HUES48 (cell line): ENCODE results near the gene PIBF1.
"Not testable (repeated sequence)": the region's sequence is repeated elsewhere in the genome, so short reads cannot be mapped to it uniquely, and the experiment has no call there.

ENCODE experiments used
- H3K27ac ChIP-seq: one replicate; pipeline ENCODE4 v1.7.0; 2013; ENCODE audit warnings: low read depth, low read length, inconsistent platforms
- H3K27me3 ChIP-seq: 2 replicates; pipeline ENCODE4 v1.6.1; 2013; ENCODE audit warnings: mild to moderate bottlenecking, low read length; ENCODE audit not compliant: control insufficient read depth, insufficient read depth
- H3K36me3 ChIP-seq: 2 replicates; pipeline ENCODE4 v1.6.1; 2013; ENCODE audit warnings: low read length; ENCODE audit not compliant: control insufficient read depth, insufficient read depth
- H3K4me1 ChIP-seq: 2 replicates; pipeline ENCODE4 v1.6.1; 2013; ENCODE audit warnings: mild to moderate bottlenecking, low read length; ENCODE audit not compliant: control insufficient read depth, insufficient read depth
- H3K4me3 ChIP-seq: 2 replicates; pipeline ENCODE4 v1.5.1; 2013; ENCODE audit warnings: mild to moderate bottlenecking, low read depth, low read length
- H3K9ac ChIP-seq: 2 replicates; pipeline ENCODE4 v1.6.1; 2013; ENCODE audit warnings: mild to moderate bottlenecking, low read depth, low read length, moderate library complexity
- H3K9me3 ChIP-seq: 2 replicates; pipeline ENCODE4 v1.6.1; 2013; ENCODE audit warnings: low read length; ENCODE audit not compliant: control insufficient read depth, insufficient read depth

Gene PIBF1

GRCh38 chr13:73048615-73049014, 266.7 kb downstream of the PIBF1 start:
- not testable (repeated sequence) for H3K27ac ChIP-seq, H3K4me3 ChIP-seq, H3K9ac ChIP-seq, H3K4me1 ChIP-seq, H3K36me3 ChIP-seq, H3K9me3 ChIP-seq, H3K27me3 ChIP-seq

GRCh38 chr13:73054712-73055111, 272.8 kb downstream of the PIBF1 start:
- Histone ChIP-seq H3K9me3 (no peaks in the 10 kb centered on the region), H3K4me3 (no peak overlapping the region), H3K4me1 (peaks cover 20% of the 10 kb centered on the region), H3K27ac (no peak overlapping the region), H3K36me3 (no peaks in the 10 kb centered on the region), H3K9ac (no peak overlapping the region), H3K27me3 (peaks cover 22% of the 10 kb centered on the region)

GRCh38 chr13:73055813-73056564, 274.1 kb downstream of the PIBF1 start:
- H3K4me1 ChIP-seq: peaks cover 23% of the 10 kb centered on the region
- H3K4me3 ChIP-seq: no peak overlapping the region
- H3K36me3 ChIP-seq: no peaks in the 10 kb centered on the region
- no peaks in the 10 kb centered on the region for H3K9me3 ChIP-seq
- H3K27me3 ChIP-seq: peaks cover 35% of the 10 kb centered on the region
- H3K27ac ChIP-seq: no peak overlapping the region
- no peak overlapping the region for H3K9ac ChIP-seq

- no peaks in the 10 kb centered on the region for H3K36me3 ChIP-seq
- peaks cover 26% of the 10 kb centered on the region for H3K4me1 ChIP-seq
- no peaks in the 10 kb centered on the region for H3K9me3 ChIP-seq
- H3K27ac ChIP-seq: no peak overlapping the region
- H3K27me3 ChIP-seq: peaks cover 41% of the 10 kb centered on the region
- no peak overlapping the region for H3K4me3 ChIP-seq
- H3K9ac ChIP-seq: no peak overlapping the region
Observed at GRCh38 chr13:73056565-73056962, 274.6 kb downstream of the PIBF1 start.

GRCh38 chr13:73057284-73058063, 275.5 kb downstream of the PIBF1 start:
- H3K27me3 ChIP-seq: peaks cover 50% of the 10 kb centered on the region
- H3K9ac ChIP-seq: no peak overlapping the region
- no peaks in the 10 kb centered on the region for H3K36me3 ChIP-seq
- H3K4me1 ChIP-seq: peaks cover 33% of the 10 kb centered on the region
- H3K27ac ChIP-seq: no peak overlapping the region
- no peaks in the 10 kb centered on the region for H3K9me3 ChIP-seq
- no peak overlapping the region for H3K4me3 ChIP-seq

GRCh38 chr13:73058064-73058313, 276.1 kb downstream of the PIBF1 start:
- peaks cover 55% of the 10 kb centered on the region for H3K27me3 ChIP-seq
- no peak overlapping the region for H3K27ac ChIP-seq
- no peak overlapping the region for H3K9ac ChIP-seq
- H3K9me3 ChIP-seq: no peaks in the 10 kb centered on the region
- H3K36me3 ChIP-seq: no peaks in the 10 kb centered on the region
- peak overlapping the region; percentile 73 for H3K4me3 ChIP-seq
- H3K4me1 ChIP-seq: peaks cover 34% of the 10 kb centered on the region

GRCh38 chr13:73058432-73058735, 276.5 kb downstream of the PIBF1 start:
- H3K4me1 ChIP-seq: peaks cover 38% of the 10 kb centered on the region
- H3K9ac ChIP-seq: no peak overlapping the region
- no peaks in the 10 kb centered on the region for H3K9me3 ChIP-seq
- no peak overlapping the region for H3K27ac ChIP-seq
- peaks cover 59% of the 10 kb centered on the region for H3K27me3 ChIP-seq
- H3K4me3 ChIP-seq: peak overlapping the region; percentile 73
- no peaks in the 10 kb centered on the region for H3K36me3 ChIP-seq

- H3K4me3 ChIP-seq: peak within 1 kb of the TSS; percentile 73
- H3K9me3 ChIP-seq: no peaks in the 10 kb centered on the region
- H3K4me1 ChIP-seq: peaks cover 43% of the 10 kb centered on the region
- peak within 1 kb of the TSS; percentile 18; the same call in 1 of the 2 replicates for H3K9ac ChIP-seq
- no peak within 1 kb of the TSS for H3K27ac ChIP-seq
- H3K27me3 ChIP-seq: peaks cover 61% of the 10 kb centered on the region
- H3K36me3 ChIP-seq: no peaks in the 10 kb centered on the region
Observed at GRCh38 chr13:73058736-73059459, 277.0 kb downstream of the PIBF1 start, which contains the start of gene KLF5. Gene KLF5, plus strand, starts transcription at chr13:73059005. Its CDS starts 323 bp downstream, at chr13:73059328.

GRCh38 chr13:73059460-73060250, 277.7 kb downstream of the PIBF1 start:
- peaks cover 66% of the 10 kb centered on the region for H3K27me3 ChIP-seq
- no peaks in the 10 kb centered on the region for H3K9me3 ChIP-seq
- peak overlapping the region; percentile 73 for H3K4me3 ChIP-seq
- H3K27ac ChIP-seq: no peak overlapping the region
- H3K4me1 ChIP-seq: peaks cover 46% of the 10 kb centered on the region
- no peaks in the 10 kb centered on the region for H3K36me3 ChIP-seq
- peak overlapping the region; percentile 5 for H3K9ac ChIP-seq

GRCh38 chr13:73060251-73061160, 278.6 kb downstream of the PIBF1 start:
- H3K9ac ChIP-seq: peak overlapping the region; percentile 5; the same call in 1 of the 2 replicates
- no peak overlapping the region for H3K27ac ChIP-seq
- H3K9me3 ChIP-seq: no peaks in the 10 kb centered on the region
- H3K36me3 ChIP-seq: no peaks in the 10 kb centered on the region
- H3K27me3 ChIP-seq: peaks cover 70% of the 10 kb centered on the region
- H3K4me1 ChIP-seq: peaks cover 46% of the 10 kb centered on the region
- peak overlapping the region; percentile 73 for H3K4me3 ChIP-seq
